Nephron (organoid): ENCODE results near the gene GUCD1.

Source experiments
- H3K27ac Mint-ChIP-seq, 3 experiments: 2 replicates each; pipeline ENCODE4 v1.8.0; 2020; ENCODE audit warnings: mixed read lengths in 3 of 3, mild to moderate bottlenecking in 2 of 3, moderate library complexity in 1 of 3
- H3K27me3 Mint-ChIP-seq: 2 replicates; pipeline ENCODE4 v1.8.0; 2021; ENCODE audit warnings: low read depth, mild to moderate bottlenecking, moderate library complexity, mixed read lengths
- H3K36me3 Mint-ChIP-seq: 2 replicates; pipeline ENCODE4 v1.8.0; 2020; ENCODE audit warnings: low read depth, mixed read lengths
- H3K4me1 Mint-ChIP-seq: 2 replicates; pipeline ENCODE4 v1.8.0; 2020; ENCODE audit warnings: mixed read lengths
- H3K4me3 Mint-ChIP-seq, 3 experiments: 2 replicates each; pipeline ENCODE4 v1.8.0; 2020; ENCODE audit warnings: mild to moderate bottlenecking in 3 of 3, mixed read lengths in 3 of 3, moderate library complexity in 2 of 3
- H3K9me3 Mint-ChIP-seq: 2 replicates; pipeline ENCODE4 v1.8.0; 2020; ENCODE audit warnings: mixed read lengths
- CTCF ChIP-seq, 3 experiments: fragments of 200-600 bp; sonication (generic); IDR thresholded peaks; one replicate each; pipeline ENCODE4 v1.5.0; 2021; ENCODE audit warnings: antibody characterized with exemption in 3 of 3; ENCODE audit not compliant: unreplicated experiment in 3 of 3

The GUCD1 gene

GRCh38 chr22:24592851-24593558 lies 38.1 kb upstream of the GUCD1 start, which contains the start of gene LRRC75B:
Gene LRRC75B, minus strand, starts transcription at chr22:24593073. Its CDS starts 34 bp downstream, at chr22:24593039.
- peak within 1 kb of the TSS; percentile 94 to 97 (median 95) for H3K27ac Mint-ChIP-seq
- no peaks in the 10 kb centered on the region for H3K9me3 Mint-ChIP-seq
- no peak for TF ChIP-seq CTCF (IDR thresholded peaks at IDR 0.05; ENCODE audit: unreplicated experiment in 3 of 3)
- H3K4me3 Mint-ChIP-seq, result peak within 1 kb of the TSS; percentile 95 to 98 (median 97)
- H3K36me3 Mint-ChIP-seq, result no peaks in the 10 kb centered on the region
- peaks cover 13% of the 10 kb centered on the region for H3K4me1 Mint-ChIP-seq
- no peaks in the 10 kb centered on the region for H3K27me3 Mint-ChIP-seq

- peak overlapping the region; percentile 95 to 98 (median 97) for H3K4me3 Mint-ChIP-seq
- no peaks in the 10 kb centered on the region for H3K27me3 Mint-ChIP-seq
- peaks cover 13% of the 10 kb centered on the region for H3K4me1 Mint-ChIP-seq
- no peak for TF ChIP-seq CTCF (IDR thresholded peaks at IDR 0.05; ENCODE audit: unreplicated experiment in 3 of 3)
- no peaks in the 10 kb centered on the region for H3K9me3 Mint-ChIP-seq
- H3K27ac Mint-ChIP-seq, result peak overlapping the region; percentile 94 to 97 (median 94)
- H3K36me3 Mint-ChIP-seq, result no peaks in the 10 kb centered on the region
Observed at GRCh38 chr22:24592058-24592850, 37.3 kb upstream of the GUCD1 start.

- Mint-ChIP-seq H3K27me3 (no peaks in the 10 kb centered on the region), H3K4me1 (peaks cover 13% of the 10 kb centered on the region), H3K9me3 (no peaks in the 10 kb centered on the region), H3K27ac (peak overlapping the region in 2 of 3 experiments; percentile 81 to 94), H3K4me3 (peak overlapping the region; percentile 68 to 98 (median 73)), H3K36me3 (no peaks in the 10 kb centered on the region)
- TF ChIP-seq CTCF (IDR thresholded peaks at IDR 0.05; ENCODE audit: unreplicated experiment in 3 of 3), result no peak
Observed at GRCh38 chr22:24591286-24591830, 36.4 kb upstream of the GUCD1 start.

GRCh38 chr22:24590596-24591173 lies 35.7 kb upstream of the GUCD1 start:
- Mint-ChIP-seq H3K4me1 (peaks cover 13% of the 10 kb centered on the region), H3K36me3 (no peaks in the 10 kb centered on the region), H3K9me3 (no peaks in the 10 kb centered on the region), H3K27me3 (no peaks in the 10 kb centered on the region), H3K4me3 (peak overlapping the region; percentile 59 to 64 (median 61)), H3K27ac (peak overlapping the region; percentile 42 to 79 (median 46))
- TF ChIP-seq CTCF (IDR thresholded peaks at IDR 0.05; ENCODE audit: unreplicated experiment in 3 of 3), result no peak

GRCh38 chr22:24589518-24590030 lies 34.6 kb upstream of the GUCD1 start:
- TF ChIP-seq CTCF (IDR thresholded peaks at IDR 0.05; ENCODE audit: unreplicated experiment in 3 of 3), result no peak
- H3K4me1 Mint-ChIP-seq, result peaks cover 13% of the 10 kb centered on the region
- no peaks in the 10 kb centered on the region for H3K27me3 Mint-ChIP-seq
- no peaks in the 10 kb centered on the region for H3K9me3 Mint-ChIP-seq
- no peak overlapping the region for H3K4me3 Mint-ChIP-seq
- H3K27ac Mint-ChIP-seq, result peak overlapping the region in 1 of 3 experiments; percentile 46
- no peaks in the 10 kb centered on the region for H3K36me3 Mint-ChIP-seq
